Measurements from ENCODE around the gene WFDC6.

WFDC6 gene

DNA sequence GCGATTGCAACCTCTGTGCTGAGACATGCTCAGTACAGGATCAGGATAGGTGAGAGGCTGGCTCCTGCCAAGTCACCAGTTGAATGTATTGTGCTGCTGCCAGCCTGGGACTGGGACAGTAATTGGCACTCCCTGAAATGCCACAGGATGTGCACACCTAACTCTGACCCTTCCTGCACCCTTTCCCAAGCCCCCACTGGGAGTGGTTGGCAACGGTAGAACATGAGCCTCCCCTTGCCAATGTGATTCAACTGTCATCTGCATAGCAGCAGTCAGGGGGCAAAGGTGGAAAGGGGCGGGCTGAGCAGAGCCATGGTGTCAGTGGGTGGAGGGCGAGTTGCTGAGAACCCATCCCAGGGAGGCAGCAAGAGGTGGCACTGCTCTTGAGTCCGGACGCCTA is 39.3 kb downstream of the WFDC6 start:
- Histone ChIP-seq H3K36me3 (ENCODE audit: control insufficient read depth in 2 of 2, insufficient read depth in 2 of 2, low read length in 2 of 2) (no peaks in the 10 kb centered on the region), H3K27me3 (ENCODE audit: control insufficient read depth in 1 of 2, insufficient read depth in 2 of 2, low read length in 2 of 2) (peaks cover 6 to 10% of the 10 kb centered on the region in 2 donors), H3K27ac (ENCODE audit: low read length) (no peak overlapping the region), H3K4me1 (ENCODE audit: control insufficient read depth, insufficient read depth, low read length) (no peaks in the 10 kb centered on the region), H3K9ac (ENCODE audit: low read length in 2 of 2) (no peak overlapping the region), H3K4me3 (ENCODE audit: low read length in 2 of 2) (no peak overlapping the region), H3K9me3 (ENCODE audit: control insufficient read depth in 2 of 2, low read length in 2 of 2) (no peaks in the 10 kb centered on the region)

DNA sequence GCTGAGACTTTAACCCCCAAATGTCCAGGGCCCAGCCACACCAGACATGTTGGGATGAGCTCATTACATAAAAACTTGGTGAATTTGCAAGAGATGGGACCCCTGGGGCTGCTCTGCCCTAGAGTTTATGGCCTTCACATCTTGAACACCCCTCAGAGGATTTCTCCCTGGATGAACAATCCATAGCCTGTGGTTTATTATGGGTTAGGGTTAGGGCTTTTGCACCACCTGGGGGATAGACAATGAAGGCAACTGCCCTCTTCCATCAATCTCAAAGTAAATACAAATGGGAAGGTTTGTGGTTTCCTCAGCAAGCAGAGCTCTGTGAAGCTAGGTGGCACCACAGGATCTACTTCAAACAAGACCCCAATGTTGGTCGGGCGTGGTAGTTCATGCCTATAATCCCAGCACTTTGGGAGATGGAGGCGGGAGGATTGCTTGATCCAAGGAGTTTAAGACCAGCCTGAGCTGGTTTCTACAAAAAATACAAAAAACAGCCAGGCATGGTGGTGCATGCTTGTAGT is 41.2 kb downstream of the WFDC6 start:
- no peak overlapping the region for H3K9ac ChIP-seq (ENCODE audit: low read length in 2 of 2)
- no peaks in the 10 kb centered on the region for H3K9me3 ChIP-seq (ENCODE audit: control insufficient read depth in 2 of 2, low read length in 2 of 2)
- H3K4me1 ChIP-seq (ENCODE audit: control insufficient read depth, insufficient read depth, low read length): no peaks in the 10 kb centered on the region
- no peak overlapping the region for H3K27ac ChIP-seq (ENCODE audit: low read length)
- H3K4me3 ChIP-seq (ENCODE audit: low read length in 2 of 2): no peak overlapping the region
- H3K27me3 ChIP-seq (ENCODE audit: control insufficient read depth in 1 of 2, insufficient read depth in 2 of 2, low read length in 2 of 2): peaks cover 6 to 8% of the 10 kb centered on the region in 2 donors
- no peaks in the 10 kb centered on the region for H3K36me3 ChIP-seq (ENCODE audit: control insufficient read depth in 2 of 2, insufficient read depth in 2 of 2, low read length in 2 of 2)

GRCh38 chr20:45496166-45496565 is 43.1 kb downstream of the WFDC6 start:
- H3K27me3 ChIP-seq (ENCODE audit: control insufficient read depth in 1 of 2, insufficient read depth in 2 of 2, low read length in 2 of 2): peaks cover 6 to 8% of the 10 kb centered on the region in 2 donors
- H3K9me3 ChIP-seq (ENCODE audit: control insufficient read depth in 2 of 2, low read length in 2 of 2): no peaks in the 10 kb centered on the region
- H3K4me1 ChIP-seq (ENCODE audit: control insufficient read depth, insufficient read depth, low read length): no peaks in the 10 kb centered on the region
- H3K9ac ChIP-seq (ENCODE audit: low read length in 2 of 2): no peak overlapping the region
- H3K36me3 ChIP-seq (ENCODE audit: control insufficient read depth in 2 of 2, insufficient read depth in 2 of 2, low read length in 2 of 2): no peaks in the 10 kb centered on the region
- no peak overlapping the region for H3K4me3 ChIP-seq (ENCODE audit: low read length in 2 of 2)
- no peak overlapping the region for H3K27ac ChIP-seq (ENCODE audit: low read length)

DNA sequence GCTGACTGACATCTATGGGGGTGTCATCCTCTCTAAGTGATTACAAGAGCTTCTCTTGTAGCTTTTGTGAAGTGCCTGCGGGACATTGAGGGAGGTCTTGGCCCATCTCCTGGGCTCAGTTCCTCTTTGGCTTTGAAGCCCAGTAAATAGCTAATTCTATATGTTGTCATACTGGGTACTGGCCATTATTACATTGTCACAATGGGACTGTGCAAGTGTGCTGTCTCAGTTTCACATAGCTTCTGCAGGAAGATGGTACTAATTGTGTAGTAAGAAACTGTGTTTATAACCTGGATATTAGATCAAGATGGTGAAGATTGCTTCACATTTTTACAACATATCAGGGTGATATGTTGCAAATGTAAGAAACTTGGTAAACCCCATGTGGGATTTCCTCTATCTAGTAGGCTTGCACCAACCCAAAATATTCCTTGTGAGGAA is 43.8 kb downstream of the WFDC6 start:
- Histone ChIP-seq H3K27ac (ENCODE audit: low read length) (no peak overlapping the region), H3K27me3 (ENCODE audit: control insufficient read depth in 1 of 2, insufficient read depth in 2 of 2, low read length in 2 of 2) (peaks cover 6 to 8% of the 10 kb centered on the region in 2 donors), H3K9me3 (ENCODE audit: control insufficient read depth in 2 of 2, low read length in 2 of 2) (no peaks in the 10 kb centered on the region), H3K9ac (ENCODE audit: low read length in 2 of 2) (no peak overlapping the region), H3K4me1 (ENCODE audit: control insufficient read depth, insufficient read depth, low read length) (no peaks in the 10 kb centered on the region), H3K36me3 (ENCODE audit: control insufficient read depth in 2 of 2, insufficient read depth in 2 of 2, low read length in 2 of 2) (no peaks in the 10 kb centered on the region), H3K4me3 (ENCODE audit: low read length in 2 of 2) (no peak overlapping the region)

DNA sequence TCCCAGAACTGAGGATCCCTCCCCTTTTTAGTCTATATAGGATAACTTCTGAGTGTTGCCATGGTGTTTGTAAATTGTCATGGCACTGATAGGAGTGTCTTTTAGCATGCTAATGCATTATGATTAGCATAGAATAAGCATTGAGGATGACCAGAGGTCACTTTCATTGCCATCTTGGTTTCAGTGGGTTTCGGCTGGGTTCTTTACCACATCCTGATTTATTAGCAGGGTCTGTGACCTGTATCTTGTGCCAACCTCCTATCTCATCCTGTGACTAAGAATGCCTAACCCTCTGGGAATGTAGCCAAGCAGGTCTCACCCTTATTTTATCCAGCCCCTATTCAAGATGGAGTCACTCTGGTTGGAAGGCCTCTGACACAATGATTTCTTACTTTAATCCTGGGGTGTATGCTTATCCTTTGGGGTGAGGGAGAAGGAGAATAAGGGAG is 50.2 kb downstream of the WFDC6 start:
- H3K9ac ChIP-seq (ENCODE audit: low read length in 2 of 2): no peak overlapping the region
- H3K36me3 ChIP-seq (ENCODE audit: control insufficient read depth in 2 of 2, insufficient read depth in 2 of 2, low read length in 2 of 2): no peaks in the 10 kb centered on the region
- H3K27me3 ChIP-seq (ENCODE audit: control insufficient read depth in 1 of 2, insufficient read depth in 2 of 2, low read length in 2 of 2): peaks cover 3% of the 10 kb centered on the region in 2 donors
- H3K9me3 ChIP-seq (ENCODE audit: control insufficient read depth in 2 of 2, low read length in 2 of 2): no peaks in the 10 kb centered on the region
- no peak overlapping the region for H3K27ac ChIP-seq (ENCODE audit: low read length)
- H3K4me3 ChIP-seq (ENCODE audit: low read length in 2 of 2): no peak overlapping the region
- H3K4me1 ChIP-seq (ENCODE audit: control insufficient read depth, insufficient read depth, low read length): no peaks in the 10 kb centered on the region

DNA sequence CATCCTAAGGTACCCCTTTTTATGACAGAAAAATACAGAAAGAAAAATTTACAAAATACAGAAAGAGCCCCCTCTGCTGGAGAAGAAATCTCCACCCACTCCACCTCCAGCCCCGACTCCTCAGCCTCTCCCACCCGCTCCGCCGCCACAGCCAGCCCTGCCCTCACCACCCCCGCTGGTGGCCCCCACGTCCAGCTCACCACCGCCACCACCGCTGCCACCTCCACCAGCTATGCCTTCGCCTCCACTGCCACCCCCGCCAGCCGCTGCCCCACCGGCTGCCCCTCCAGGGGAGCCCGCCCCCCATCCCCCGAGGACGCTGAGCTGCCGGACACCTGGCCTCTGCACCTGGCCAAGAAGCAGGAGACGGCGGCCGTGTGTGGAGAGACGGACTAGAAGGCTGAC is 52.0 kb downstream of the WFDC6 start:
- no peak overlapping the region for H3K9ac ChIP-seq (ENCODE audit: low read length in 2 of 2)
- no peak overlapping the region for H3K27ac ChIP-seq (ENCODE audit: low read length)
- H3K4me3 ChIP-seq (ENCODE audit: low read length in 2 of 2): no peak overlapping the region
- H3K9me3 ChIP-seq (ENCODE audit: control insufficient read depth in 2 of 2, low read length in 2 of 2): no peaks in the 10 kb centered on the region
- H3K27me3 ChIP-seq (ENCODE audit: control insufficient read depth in 1 of 2, insufficient read depth in 2 of 2, low read length in 2 of 2): peaks cover 3% of the 10 kb centered on the region in 2 donors
- H3K36me3 ChIP-seq (ENCODE audit: control insufficient read depth in 2 of 2, insufficient read depth in 2 of 2, low read length in 2 of 2): no peaks in the 10 kb centered on the region
- H3K4me1 ChIP-seq (ENCODE audit: control insufficient read depth, insufficient read depth, low read length): no peaks in the 10 kb centered on the region

DNA sequence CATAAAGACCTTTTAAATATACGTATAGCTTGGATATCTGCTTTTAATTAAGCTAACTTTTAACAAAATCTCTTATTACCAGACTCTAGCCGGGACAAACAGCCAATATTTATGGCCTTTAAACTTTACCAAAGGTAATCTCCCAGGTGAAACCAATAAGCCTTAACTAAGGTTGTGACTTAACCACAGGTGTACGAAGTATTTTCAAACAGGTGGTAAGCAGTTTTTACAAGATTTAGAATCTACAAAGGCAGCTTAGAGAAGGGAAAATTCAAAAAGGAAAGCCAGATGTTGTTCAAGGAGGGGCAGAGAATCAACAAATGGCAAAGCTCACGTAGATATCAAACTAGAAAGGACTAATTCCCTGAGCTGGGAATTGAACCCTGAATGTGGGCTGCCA is 53.9 kb downstream of the WFDC6 start:
- no peaks in the 10 kb centered on the region for H3K4me1 ChIP-seq (ENCODE audit: control insufficient read depth, insufficient read depth, low read length)
- H3K36me3 ChIP-seq (ENCODE audit: control insufficient read depth in 2 of 2, insufficient read depth in 2 of 2, low read length in 2 of 2): no peaks in the 10 kb centered on the region
- H3K9ac ChIP-seq (ENCODE audit: low read length in 2 of 2): no peak overlapping the region
- H3K9me3 ChIP-seq (ENCODE audit: control insufficient read depth in 2 of 2, low read length in 2 of 2): no peaks in the 10 kb centered on the region
- H3K27me3 ChIP-seq (ENCODE audit: control insufficient read depth in 1 of 2, insufficient read depth in 2 of 2, low read length in 2 of 2): peaks cover 11 to 12% of the 10 kb centered on the region in 2 donors
- H3K27ac ChIP-seq (ENCODE audit: low read length): no peak overlapping the region
- no peak overlapping the region for H3K4me3 ChIP-seq (ENCODE audit: low read length in 2 of 2)

GRCh38 chr20:45484676-45485075 is 54.6 kb downstream of the WFDC6 start:
- no peaks in the 10 kb centered on the region for H3K9me3 ChIP-seq (ENCODE audit: control insufficient read depth in 2 of 2, low read length in 2 of 2)
- no peaks in the 10 kb centered on the region for H3K36me3 ChIP-seq (ENCODE audit: control insufficient read depth in 2 of 2, insufficient read depth in 2 of 2, low read length in 2 of 2)
- no peaks in the 10 kb centered on the region for H3K4me1 ChIP-seq (ENCODE audit: control insufficient read depth, insufficient read depth, low read length)
- H3K27me3 ChIP-seq (ENCODE audit: control insufficient read depth in 1 of 2, insufficient read depth in 2 of 2, low read length in 2 of 2): peaks cover 12 to 17% of the 10 kb centered on the region in 2 donors
- no peak overlapping the region for H3K4me3 ChIP-seq (ENCODE audit: low read length in 2 of 2)
- no peak overlapping the region for H3K9ac ChIP-seq (ENCODE audit: low read length in 2 of 2)
- no peak overlapping the region for H3K27ac ChIP-seq (ENCODE audit: low read length)

All from stomach smooth muscle (tissue), 2 donors.